WTC11 (cell line): ENCODE data around the gene UCK2. TPM values are rescaled to one million over a fixed set of nuclear protein-coding genes. Genes with fewer than 3 reads are reported as not detected.
A peak's percentile ranks its signal among the peaks of the same experiment; 100 is the strongest.

Experiments
- ATF1 ChIP-seq: sonication (generic); formaldehyde crosslinking; IDR thresholded peaks from 2 replicates; pipeline ENCODE4 v1.8.1; 2023; ENCODE audit warnings: mild to moderate bottlenecking, moderate library complexity, missing genetic modification reagents
- E2F4 ChIP-seq: sonication (generic); formaldehyde crosslinking; IDR thresholded peaks from 2 replicates; pipeline ENCODE4 v1.8.1; 2022; ENCODE audit warnings: low read depth, mild to moderate bottlenecking, moderate library complexity, missing genetic modification reagents, borderline replicate concordance
- EMX1 ChIP-seq: fragments of 250-450 bp; sonication (Bioruptor Pico); IDR thresholded peaks from 2 replicates; pipeline ENCODE4 v1.8.0; 2021; ENCODE audit warnings: mild to moderate bottlenecking
- FOXP1 ChIP-seq: sonication (generic); formaldehyde crosslinking; IDR thresholded peaks from 2 replicates; pipeline ENCODE4 v1.8.0; 2022; ENCODE audit warnings: missing genetic modification reagents, mild to moderate bottlenecking, moderate library complexity, borderline replicate concordance
- HMGXB4 ChIP-seq: sonication (generic); formaldehyde crosslinking; IDR thresholded peaks from 2 replicates; pipeline ENCODE4 v1.8.1; 2023; ENCODE audit warnings: mild to moderate bottlenecking, moderate library complexity, missing genetic modification reagents
- IRF1 ChIP-seq: sonication (generic); formaldehyde crosslinking; IDR thresholded peaks from 2 replicates; pipeline ENCODE4 v1.8.0; 2023; ENCODE audit warnings: missing genetic modification reagents
- IRF2 ChIP-seq: sonication (generic); formaldehyde crosslinking; IDR thresholded peaks from 2 replicates; pipeline ENCODE4 v1.8.0; 2022; ENCODE audit warnings: low read depth, missing genetic modification reagents, borderline replicate concordance
- JAZF1 ChIP-seq: fragments of 250-450 bp; sonication (Bioruptor Pico); IDR thresholded peaks from 2 replicates; pipeline ENCODE4 v1.9.0; 2021; ENCODE audit warnings: moderate library complexity, mild to moderate bottlenecking, inconsistent platforms
- JUN ChIP-seq: sonication (generic); formaldehyde crosslinking; IDR thresholded peaks from 2 replicates; pipeline ENCODE4 v1.8.0; 2023; ENCODE audit warnings: mild to moderate bottlenecking, missing genetic modification reagents
- NFATC4 ChIP-seq: fragments of 250-450 bp; sonication (Bioruptor Pico); IDR thresholded peaks from 2 replicates; pipeline ENCODE4 v1.9.0; 2021; ENCODE audit warnings: mild to moderate bottlenecking
- NFYB ChIP-seq: sonication (generic); formaldehyde crosslinking; conservative IDR thresholded peaks from 2 replicates; pipeline ENCODE4 v1.8.0; 2022; ENCODE audit warnings: low read depth, missing genetic modification reagents
- RELA ChIP-seq: sonication (generic); formaldehyde crosslinking; IDR thresholded peaks from 2 replicates; pipeline ENCODE4 v1.8.1; 2022; ENCODE audit warnings: missing genetic modification reagents, mild to moderate bottlenecking, borderline replicate concordance
- SMAD4 ChIP-seq: sonication (generic); formaldehyde crosslinking; IDR thresholded peaks from 2 replicates; pipeline ENCODE4 v1.8.0; 2022; ENCODE audit warnings: mild to moderate bottlenecking, missing genetic modification reagents
- SP1 ChIP-seq: sonication (generic); formaldehyde crosslinking; conservative IDR thresholded peaks from 2 replicates; pipeline ENCODE4 v1.8.1; 2022; ENCODE audit warnings: missing genetic modification reagents
- STAT6 ChIP-seq: sonication (generic); formaldehyde crosslinking; conservative IDR thresholded peaks from 2 replicates; pipeline ENCODE4 v1.8.1; 2023; ENCODE audit warnings: mild to moderate bottlenecking, low read depth, missing genetic modification reagents, moderate library complexity
- TEAD1 ChIP-seq: sonication (generic); formaldehyde crosslinking; IDR thresholded peaks from 2 replicates; pipeline ENCODE4 v1.8.0; 2022; ENCODE audit warnings: mild to moderate bottlenecking, missing genetic modification reagents
- TP53 ChIP-seq: sonication (generic); formaldehyde crosslinking; IDR thresholded peaks from 2 replicates; pipeline ENCODE4 v1.8.1; 2023; ENCODE audit warnings: mild to moderate bottlenecking, missing genetic modification reagents
- ZNF423 ChIP-seq: fragments of 250-450 bp; sonication (Bioruptor Pico); IDR thresholded peaks from 2 replicates; pipeline ENCODE4 v2.1.2; 2022; ENCODE audit warnings: mild to moderate bottlenecking, moderate library complexity
- ZSCAN18 ChIP-seq: fragments of 250-450 bp; sonication (Bioruptor Pico); IDR thresholded peaks from 2 replicates; pipeline ENCODE4 v2.1.2; 2022; ENCODE audit warnings: mild to moderate bottlenecking, moderate library complexity
- total RNA-seq: library from RNA; stranded (reverse); gene quantifications from 3 replicates; pipeline ENCODE4 v1.2.3, GENCODE V29; 2021
- TF ChIP-seq, protein P1 (sequence below): sonication (generic); formaldehyde crosslinking; IDR thresholded peaks from 2 replicates; pipeline ENCODE4 v1.8.1; 2022; ENCODE audit warnings: mild to moderate bottlenecking, moderate library complexity, missing genetic modification reagents
- TF ChIP-seq, protein P2 (sequence below): sonication (generic); formaldehyde crosslinking; IDR thresholded peaks from 2 replicates; pipeline ENCODE4 v1.8.0; 2022; ENCODE audit warnings: mild to moderate bottlenecking, missing genetic modification reagents
- TF ChIP-seq, protein P3 (sequence below): fragments of 250-450 bp; sonication (Bioruptor Pico); IDR thresholded peaks from 2 replicates; pipeline ENCODE4 v1.9.0; 2021; ENCODE audit warnings: moderate library complexity, mild to moderate bottlenecking, inconsistent platforms, borderline replicate concordance
- TF ChIP-seq, protein P4 (sequence below): sonication (generic); formaldehyde crosslinking; IDR thresholded peaks from 2 replicates; pipeline ENCODE4 v1.8.1; 2022; ENCODE audit warnings: low read depth, missing genetic modification reagents, borderline replicate concordance
- TF ChIP-seq, protein P5 (sequence below): sonication (generic); formaldehyde crosslinking; IDR thresholded peaks from 2 replicates; pipeline ENCODE4 v1.8.0; 2023; ENCODE audit warnings: mild to moderate bottlenecking, missing genetic modification reagents

UCK2 gene
- total RNA-seq, 1 experiment from 2014 or later, result 85.7 TPM

- no peak for TF ChIP-seq STAT6 (CRISPR knock-in tag)
- 0 out of 2 replicates have a peak, but pooled peaks have one; percentile 57 for TF ChIP-seq E2F4 (CRISPR knock-in tag)
- TF ChIP-seq, protein P1, sequence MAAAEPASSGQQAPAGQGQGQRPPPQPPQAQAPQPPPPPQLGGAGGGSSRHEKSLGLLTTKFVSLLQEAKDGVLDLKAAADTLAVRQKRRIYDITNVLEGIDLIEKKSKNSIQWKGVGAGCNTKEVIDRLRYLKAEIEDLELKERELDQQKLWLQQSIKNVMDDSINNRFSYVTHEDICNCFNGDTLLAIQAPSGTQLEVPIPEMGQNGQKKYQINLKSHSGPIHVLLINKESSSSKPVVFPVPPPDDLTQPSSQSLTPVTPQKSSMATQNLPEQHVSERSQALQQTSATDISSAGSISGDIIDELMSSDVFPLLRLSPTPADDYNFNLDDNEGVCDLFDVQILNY (CRISPR knock-in tag), result no peak
- TF ChIP-seq NFYB (CRISPR knock-in tag), result peak; percentile 51
- TF ChIP-seq TP53 (CRISPR knock-in tag), result no peak; the same call in 1 of the 2 replicates
- TF ChIP-seq EMX1 (CRISPR knock-in tag), result no peak
- TF ChIP-seq, protein P2, sequence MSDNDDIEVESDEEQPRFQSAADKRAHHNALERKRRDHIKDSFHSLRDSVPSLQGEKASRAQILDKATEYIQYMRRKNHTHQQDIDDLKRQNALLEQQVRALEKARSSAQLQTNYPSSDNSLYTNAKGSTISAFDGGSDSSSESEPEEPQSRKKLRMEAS (CRISPR knock-in tag), result peak; percentile 42; the same call in 1 of the 2 replicates
- no peak for TF ChIP-seq JAZF1
- TF ChIP-seq ATF1 (CRISPR knock-in tag), result 0 out of 2 replicates have a peak, but pooled peaks have one; percentile 39
- TF ChIP-seq ZSCAN18, result no peak
- TF ChIP-seq IRF1, result no peak
- peak; percentile 75 for TF ChIP-seq JUN (CRISPR knock-in tag)
- no peak for TF ChIP-seq NFATC4 (CRISPR knock-in tag)
- TF ChIP-seq IRF2 (CRISPR knock-in tag), result no peak
- peak; percentile 56 for TF ChIP-seq SP1 (CRISPR knock-in tag)
- TF ChIP-seq FOXP1 (CRISPR knock-in tag), result no peak; the same call in none of the 2 replicates
- TF ChIP-seq, protein P3, sequence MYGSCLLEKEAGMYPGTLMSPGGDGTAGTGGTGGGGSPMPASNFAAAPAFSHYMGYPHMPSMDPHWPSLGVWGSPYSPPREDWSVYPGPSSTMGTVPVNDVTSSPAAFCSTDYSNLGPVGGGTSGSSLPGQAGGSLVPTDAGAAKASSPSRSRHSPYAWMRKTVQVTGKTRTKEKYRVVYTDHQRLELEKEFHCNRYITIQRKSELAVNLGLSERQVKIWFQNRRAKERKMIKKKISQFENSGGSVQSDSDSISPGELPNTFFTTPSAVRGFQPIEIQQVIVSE (CRISPR knock-in tag), result no peak
- peak; percentile 82 for TF ChIP-seq HMGXB4 (CRISPR knock-in tag)
- TF ChIP-seq SMAD4 (CRISPR knock-in tag), result no peak
- TF ChIP-seq, protein P4, sequence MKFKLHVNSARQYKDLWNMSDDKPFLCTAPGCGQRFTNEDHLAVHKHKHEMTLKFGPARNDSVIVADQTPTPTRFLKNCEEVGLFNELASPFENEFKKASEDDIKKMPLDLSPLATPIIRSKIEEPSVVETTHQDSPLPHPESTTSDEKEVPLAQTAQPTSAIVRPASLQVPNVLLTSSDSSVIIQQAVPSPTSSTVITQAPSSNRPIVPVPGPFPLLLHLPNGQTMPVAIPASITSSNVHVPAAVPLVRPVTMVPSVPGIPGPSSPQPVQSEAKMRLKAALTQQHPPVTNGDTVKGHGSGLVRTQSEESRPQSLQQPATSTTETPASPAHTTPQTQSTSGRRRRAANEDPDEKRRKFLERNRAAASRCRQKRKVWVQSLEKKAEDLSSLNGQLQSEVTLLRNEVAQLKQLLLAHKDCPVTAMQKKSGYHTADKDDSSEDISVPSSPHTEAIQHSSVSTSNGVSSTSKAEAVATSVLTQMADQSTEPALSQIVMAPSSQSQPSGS (CRISPR knock-in tag), result no peak
- TF ChIP-seq RELA (CRISPR knock-in tag), result no peak
- peak; percentile 72 for TF ChIP-seq TEAD1 (CRISPR knock-in tag)
- TF ChIP-seq, protein P5, sequence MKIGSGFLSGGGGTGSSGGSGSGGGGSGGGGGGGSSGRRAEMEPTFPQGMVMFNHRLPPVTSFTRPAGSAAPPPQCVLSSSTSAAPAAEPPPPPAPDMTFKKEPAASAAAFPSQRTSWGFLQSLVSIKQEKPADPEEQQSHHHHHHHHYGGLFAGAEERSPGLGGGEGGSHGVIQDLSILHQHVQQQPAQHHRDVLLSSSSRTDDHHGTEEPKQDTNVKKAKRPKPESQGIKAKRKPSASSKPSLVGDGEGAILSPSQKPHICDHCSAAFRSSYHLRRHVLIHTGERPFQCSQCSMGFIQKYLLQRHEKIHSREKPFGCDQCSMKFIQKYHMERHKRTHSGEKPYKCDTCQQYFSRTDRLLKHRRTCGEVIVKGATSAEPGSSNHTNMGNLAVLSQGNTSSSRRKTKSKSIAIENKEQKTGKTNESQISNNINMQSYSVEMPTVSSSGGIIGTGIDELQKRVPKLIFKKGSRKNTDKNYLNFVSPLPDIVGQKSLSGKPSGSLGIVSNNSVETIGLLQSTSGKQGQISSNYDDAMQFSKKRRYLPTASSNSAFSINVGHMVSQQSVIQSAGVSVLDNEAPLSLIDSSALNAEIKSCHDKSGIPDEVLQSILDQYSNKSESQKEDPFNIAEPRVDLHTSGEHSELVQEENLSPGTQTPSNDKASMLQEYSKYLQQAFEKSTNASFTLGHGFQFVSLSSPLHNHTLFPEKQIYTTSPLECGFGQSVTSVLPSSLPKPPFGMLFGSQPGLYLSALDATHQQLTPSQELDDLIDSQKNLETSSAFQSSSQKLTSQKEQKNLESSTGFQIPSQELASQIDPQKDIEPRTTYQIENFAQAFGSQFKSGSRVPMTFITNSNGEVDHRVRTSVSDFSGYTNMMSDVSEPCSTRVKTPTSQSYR (CRISPR knock-in tag), result no peak; the same call in 1 of the 2 replicates
- TF ChIP-seq ZNF423 (CRISPR knock-in tag), result no peak
Measured at GRCh38 chr1:165827268-165828102, at the start of gene UCK2 (continued).
